DOHH2 (cell line): ENCODE results near the gene EIF3I.

ENCODE experiments used
- EZH2phosphoT487 ChIP-seq: fragments of 200-600 bp; sonication (generic); IDR thresholded peaks from 2 replicates; pipeline ENCODE4 v1.6.1; 2017; ENCODE audit warnings: borderline replicate concordance, mild to moderate bottlenecking, antibody characterized with exemption, low read length, moderate library complexity, mixed read lengths
- TF ChIP-seq, protein P1 (sequence below): fragments of 200-600 bp; sonication (generic); IDR thresholded peaks from one replicate; pipeline ENCODE4 v1.5.1; 2014; ENCODE audit warnings: antibody characterized with exemption, mild to moderate bottlenecking, low read depth, low read length; ENCODE audit not compliant: poor library complexity, severe bottlenecking

DNA sequence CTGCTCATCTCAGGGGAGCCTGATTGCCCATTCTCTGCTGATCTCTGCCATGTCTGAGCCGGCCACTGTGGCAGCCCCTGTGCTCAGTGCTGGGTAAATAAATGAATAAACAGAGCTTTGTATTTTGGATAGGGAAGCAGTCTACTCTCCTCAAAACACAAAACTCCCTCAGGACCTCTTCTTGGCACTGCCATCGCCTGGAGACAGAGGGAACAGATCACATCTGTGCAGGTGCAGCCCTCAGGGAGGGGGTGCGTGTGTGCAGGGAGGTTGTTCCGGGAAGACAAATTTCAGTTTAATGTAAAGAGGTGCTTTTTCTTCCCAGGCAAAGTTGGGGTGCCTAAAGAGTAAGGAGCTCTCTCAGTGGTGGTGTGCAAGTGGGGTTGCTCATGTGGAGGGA is 17.1 kb downstream of the EIF3I start:
- TF ChIP-seq, protein P1, sequence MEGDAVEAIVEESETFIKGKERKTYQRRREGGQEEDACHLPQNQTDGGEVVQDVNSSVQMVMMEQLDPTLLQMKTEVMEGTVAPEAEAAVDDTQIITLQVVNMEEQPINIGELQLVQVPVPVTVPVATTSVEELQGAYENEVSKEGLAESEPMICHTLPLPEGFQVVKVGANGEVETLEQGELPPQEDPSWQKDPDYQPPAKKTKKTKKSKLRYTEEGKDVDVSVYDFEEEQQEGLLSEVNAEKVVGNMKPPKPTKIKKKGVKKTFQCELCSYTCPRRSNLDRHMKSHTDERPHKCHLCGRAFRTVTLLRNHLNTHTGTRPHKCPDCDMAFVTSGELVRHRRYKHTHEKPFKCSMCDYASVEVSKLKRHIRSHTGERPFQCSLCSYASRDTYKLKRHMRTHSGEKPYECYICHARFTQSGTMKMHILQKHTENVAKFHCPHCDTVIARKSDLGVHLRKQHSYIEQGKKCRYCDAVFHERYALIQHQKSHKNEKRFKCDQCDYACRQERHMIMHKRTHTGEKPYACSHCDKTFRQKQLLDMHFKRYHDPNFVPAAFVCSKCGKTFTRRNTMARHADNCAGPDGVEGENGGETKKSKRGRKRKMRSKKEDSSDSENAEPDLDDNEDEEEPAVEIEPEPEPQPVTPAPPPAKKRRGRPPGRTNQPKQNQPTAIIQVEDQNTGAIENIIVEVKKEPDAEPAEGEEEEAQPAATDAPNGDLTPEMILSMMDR = no peak
- no peak for TF ChIP-seq EZH2phosphoT487
